ENCODE data around the gene FOXP1. TPM values are rescaled to one million over a fixed set of nuclear protein-coding genes. Genes with fewer than 3 reads are reported as not detected.

The FOXP1 gene
- total RNA-seq, 1 experiment from 2014 or later = 75.3 TPM

- H3K9ac ChIP-seq (ENCODE audit: extremely low read depth, insufficient read length, low read length) = peak overlapping the region; percentile 59
- peak; percentile 46 for DNase-seq
- no peak overlapping the region for H2AK5ac ChIP-seq (ENCODE audit: insufficient read length, low read length)
- no peak overlapping the region for H2BK120ac ChIP-seq (ENCODE audit: low read depth, low read length, poor library complexity, severe bottlenecking)
- peaks cover 9% of the 10 kb centered on the region; the same call in 1 of the 2 replicates for H3K27me3 ChIP-seq (ENCODE audit: insufficient read depth, low read length)
- H4K91ac ChIP-seq (ENCODE audit: insufficient read length, low read depth, low read length) = no peak overlapping the region
- no peak overlapping the region for H3K27ac ChIP-seq (ENCODE audit: insufficient read length, low read depth, low read length)
- H4K5ac ChIP-seq (ENCODE audit: insufficient read length, low read depth, low read length) = no peak overlapping the region
- H3K9me3 Mint-ChIP-seq = no peaks in the 10 kb centered on the region
- WGBS (ENCODE audit: extremely low coverage, insufficient read length, low lambda C conversion rate) = no CpG with 5 or more reads among the region's 53 CpGs
- H3K4me2 ChIP-seq (ENCODE audit: insufficient read depth, insufficient read length, low read length) = peak overlapping the region; percentile 63
- H3K56ac ChIP-seq (ENCODE audit: insufficient read length, low read depth, low read length) = no peak overlapping the region
- H3K4me3 Mint-ChIP-seq = peak overlapping the region; percentile 78 to 94
- H3K23me2 ChIP-seq (ENCODE audit: insufficient read length, low read depth, low read length, poor library complexity, severe bottlenecking) = peaks cover 29% of the 10 kb centered on the region
- H2BK20ac ChIP-seq (ENCODE audit: low read depth, low read length, poor library complexity, severe bottlenecking) = no peak overlapping the region
- H3K4ac ChIP-seq (ENCODE audit: low read depth, low read length) = no peak overlapping the region
- no peaks in the 10 kb centered on the region for H3K9me3 ChIP-seq (ENCODE audit: control insufficient read depth, low read depth, low read length)
- H3K27me3 Mint-ChIP-seq (ENCODE audit: low read depth) = peaks cover 37% of the 10 kb centered on the region
- TF ChIP-seq CTCF (conservative IDR thresholded peaks at IDR 0.05) = no peak
- H4K20me1 ChIP-seq (ENCODE audit: control insufficient read depth, insufficient read depth, insufficient read length) = no peaks in the 10 kb centered on the region
- H3K18ac ChIP-seq (ENCODE audit: insufficient read length, low read depth, low read length) = peak overlapping the region; percentile 36
- H4K8ac ChIP-seq (replicated peaks; ENCODE audit: insufficient read length, low read depth, low read length) = no peak overlapping the region
- H3K4me1 ChIP-seq (ENCODE audit: insufficient read depth, low read length) = 0 out of 2 replicates have a peak, but pooled peaks cover 2% of the 10 kb centered on the region
- H2BK12ac ChIP-seq (ENCODE audit: insufficient read length, low read depth, low read length) = no peak overlapping the region
- peaks cover 0 to 7% (median 0%) of the 10 kb centered on the region in 3 experiments; a peak in 1 of 7 replicates for H3K36me3 Mint-ChIP-seq (ENCODE audit: insufficient read depth in 1 of 3, low read depth in 3 of 3)
- H2AFZ ChIP-seq (ENCODE audit: low read length) = no peak overlapping the region
- no peak overlapping the region for H3T11ph ChIP-seq (ENCODE audit: low read length)
- H3K14ac ChIP-seq (ENCODE audit: insufficient read depth, low read length) = 0 out of 2 replicates have a peak overlapping the region, but pooled peaks have one; percentile 45
- H3K27ac Mint-ChIP-seq = peak overlapping the region in 1 of 3 experiments; percentile 74; a peak in 1 of 7 replicates
- no peak overlapping the region for H3K23ac ChIP-seq (ENCODE audit: insufficient read length, low read depth, low read length)
- no peaks in the 10 kb centered on the region for H3K79me1 ChIP-seq (ENCODE audit: insufficient read depth, low read depth, low read length, poor library complexity, severe bottlenecking)
- H2BK15ac ChIP-seq (ENCODE audit: low read depth, low read length) = no peak overlapping the region
- H2BK5ac ChIP-seq (ENCODE audit: insufficient read length, low read length) = no peak overlapping the region
- H3K79me2 ChIP-seq (ENCODE audit: insufficient read depth, low read length) = no peaks in the 10 kb centered on the region
- H3K4me1 Mint-ChIP-seq = peaks cover 22 to 24% of the 10 kb centered on the region in 2 experiments
Measured at GRCh38 chr3:71581457-71582035, 2.0 kb downstream of the FOXP1 start.

Data from H9 (cell line).